Loucy (cell line): ENCODE measurements around the gene CYP2A13.
"Not testable (repeated sequence)": the region's sequence is repeated elsewhere in the genome, so short reads cannot be mapped to it uniquely, and the experiment has no call there.

Experiments
- EZH2phosphoT487 ChIP-seq: fragments of 200-600 bp; IDR thresholded peaks from 2 replicates; pipeline ENCODE4 v1.6.1; 2018; ENCODE audit warnings: antibody characterized with exemption, mild to moderate bottlenecking, moderate library complexity, borderline replicate concordance
- TF ChIP-seq, protein P1 (sequence below): fragments of 200-600 bp; sonication (generic); conservative IDR thresholded peaks from 2 replicates; pipeline ENCODE4 v1.5.1; 2014; ENCODE audit warnings: mild to moderate bottlenecking, antibody characterized with exemption, low read length

GRCh38 chr19:41102210-41102609 lies 14.0 kb downstream of the CYP2A13 start:
- TF ChIP-seq, protein P1, sequence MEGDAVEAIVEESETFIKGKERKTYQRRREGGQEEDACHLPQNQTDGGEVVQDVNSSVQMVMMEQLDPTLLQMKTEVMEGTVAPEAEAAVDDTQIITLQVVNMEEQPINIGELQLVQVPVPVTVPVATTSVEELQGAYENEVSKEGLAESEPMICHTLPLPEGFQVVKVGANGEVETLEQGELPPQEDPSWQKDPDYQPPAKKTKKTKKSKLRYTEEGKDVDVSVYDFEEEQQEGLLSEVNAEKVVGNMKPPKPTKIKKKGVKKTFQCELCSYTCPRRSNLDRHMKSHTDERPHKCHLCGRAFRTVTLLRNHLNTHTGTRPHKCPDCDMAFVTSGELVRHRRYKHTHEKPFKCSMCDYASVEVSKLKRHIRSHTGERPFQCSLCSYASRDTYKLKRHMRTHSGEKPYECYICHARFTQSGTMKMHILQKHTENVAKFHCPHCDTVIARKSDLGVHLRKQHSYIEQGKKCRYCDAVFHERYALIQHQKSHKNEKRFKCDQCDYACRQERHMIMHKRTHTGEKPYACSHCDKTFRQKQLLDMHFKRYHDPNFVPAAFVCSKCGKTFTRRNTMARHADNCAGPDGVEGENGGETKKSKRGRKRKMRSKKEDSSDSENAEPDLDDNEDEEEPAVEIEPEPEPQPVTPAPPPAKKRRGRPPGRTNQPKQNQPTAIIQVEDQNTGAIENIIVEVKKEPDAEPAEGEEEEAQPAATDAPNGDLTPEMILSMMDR: not testable (repeated sequence)
- TF ChIP-seq EZH2phosphoT487: not testable (repeated sequence)
